ENCODE results near the gene PHACTR3.

Gene PHACTR3

DNA sequence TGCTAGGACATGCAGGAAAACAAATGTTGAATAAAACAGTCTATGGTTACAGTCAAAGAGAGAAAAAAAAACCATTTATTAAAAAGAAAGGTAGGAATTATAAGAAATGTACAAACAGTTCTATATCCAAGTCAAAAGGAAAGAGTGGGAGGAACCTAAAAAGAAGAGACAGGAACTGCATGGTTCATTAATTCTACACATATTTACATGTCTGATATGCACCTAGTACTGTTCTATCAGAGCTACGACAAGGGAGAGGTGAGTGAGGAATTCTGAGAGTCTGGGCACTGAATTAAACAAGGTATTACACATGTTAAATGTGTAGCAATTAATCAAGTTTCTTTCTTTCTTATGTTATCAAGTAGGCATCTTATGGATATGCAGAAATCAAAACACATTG, 287.2 kb downstream of the PHACTR3 start:
- no peak for DNase-seq

DNA sequence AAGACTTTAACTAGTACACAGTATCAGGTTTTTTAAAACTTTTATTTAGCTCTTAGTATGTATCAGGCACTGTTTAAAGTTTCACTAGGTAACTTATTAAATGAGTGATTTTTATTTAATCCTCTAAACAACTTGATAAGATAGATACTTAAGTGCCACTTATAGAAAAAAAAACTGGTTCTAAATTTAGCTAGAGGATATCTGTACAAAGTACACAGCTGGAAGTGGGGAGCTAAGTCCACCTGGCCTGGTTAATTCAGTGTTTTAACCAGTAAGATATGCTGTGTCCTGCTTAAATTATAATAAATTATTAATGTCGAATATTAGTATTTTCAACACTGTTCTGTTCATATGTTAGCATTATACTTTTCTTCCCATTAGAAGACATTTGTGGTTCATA, 291.6 kb downstream of the PHACTR3 start:
- no peak for DNase-seq
